ENCODE measurements around the gene SCNN1B. TPM values are rescaled to one million over a fixed set of nuclear protein-coding genes. Genes with fewer than 3 reads are reported as not detected.

SCNN1B gene
- total RNA-seq, 2 donors from 2014 or later = not detected

- H3K27me3 Mint-ChIP-seq (ENCODE audit: insufficient read depth) = no peaks in the 10 kb centered on the region
- DNase-seq = no peak
- H3K4me1 Mint-ChIP-seq = no peaks in the 10 kb centered on the region
- TF ChIP-seq CTCF (conservative IDR thresholded peaks at IDR 0.05) = no peak
- Histone ChIP-seq H3K36me3 (ENCODE audit: control insufficient read depth, insufficient read depth, low read length) (peaks cover 37% of the 10 kb centered on the region), H3K27ac (ENCODE audit: low read depth, low read length) (no peak overlapping the region), H3K9ac (ENCODE audit: extremely low read depth, low read length, poor library complexity, severe bottlenecking) (no peak overlapping the region), H3K4me1 (ENCODE audit: control insufficient read depth, insufficient read depth, low read length) (no peaks in the 10 kb centered on the region), H3K27me3 (ENCODE audit: control insufficient read depth, insufficient read depth, low read length, poor library complexity, severe bottlenecking) (no peaks in the 10 kb centered on the region), H3K4me3 (ENCODE audit: low read length) (no peak overlapping the region), H3K9me3 (ENCODE audit: control insufficient read depth, low read length) (no peaks in the 10 kb centered on the region)
- H3K27ac Mint-ChIP-seq = no peak overlapping the region
- no peak overlapping the region for H3K4me3 Mint-ChIP-seq
- H3K9me3 Mint-ChIP-seq = no peaks in the 10 kb centered on the region
- peaks cover 45% of the 10 kb centered on the region for H3K36me3 Mint-ChIP-seq (ENCODE audit: low read depth)
- WGBS, 2 experiments (ENCODE audit: insufficient coverage in 1 of 2, insufficient read length in 1 of 2) = 100% methylated on average over 2 of the region's 2 CpGs; no CpG with 5 or more reads in 1 of the 2 experiments
Measured at GRCh38 chr16:23428351-23428750, 126.2 kb downstream of the SCNN1B start.

Other genes with a start within 250 kb of the SCNN1B start
- gene USP31, start 152.8 kb upstream of the SCNN1B start, total RNA-seq = 10 to 100 TPM; 19.9 to 22.1 TPM
- under 1 TPM in 1 of 2 donors, not detected in 1; 0.09 TPM for gene SCNN1G, start 119.6 kb upstream of the SCNN1B start, total RNA-seq
- gene COG7, start 150.9 kb downstream of the SCNN1B start, total RNA-seq = 10 to 100 TPM; 19.9 to 31.3 TPM
- gene GGA2, start 208.2 kb downstream of the SCNN1B start, total RNA-seq = 100 to 1,000 TPM in 1 of 2 donors, 10 to 100 TPM in 1; 99.4 to 116 TPM